Chondrocyte (in vitro differentiated cells): Measurements from ENCODE around the gene EDEM2. TPM values are rescaled to one million over a fixed set of nuclear protein-coding genes. Genes with fewer than 3 reads are reported as not detected.
"Not testable (repeated sequence)": the region's sequence is repeated elsewhere in the genome, so short reads cannot be mapped to it uniquely, and the experiment has no call there.

Experiments
- DNase-seq: peaks from one replicate; pipeline ENCODE4 v3.0.0; 2021; ENCODE audit warnings: mixed read lengths, low spot score
- H3K27ac Mint-ChIP-seq: one replicate; pipeline ENCODE4 v1.8.0; 2021; ENCODE audit warnings: mild to moderate bottlenecking, moderate library complexity, mixed read lengths; ENCODE audit not compliant: unreplicated experiment
- H3K27me3 Mint-ChIP-seq: 2 replicates; pipeline ENCODE4 v1.8.0; 2021; ENCODE audit warnings: low read depth, mixed read lengths
- H3K36me3 Mint-ChIP-seq: 2 replicates; pipeline ENCODE4 v1.8.0; 2021; ENCODE audit warnings: low read depth, mixed read lengths
- H3K4me1 Mint-ChIP-seq: 2 replicates; pipeline ENCODE4 v1.8.0; 2021; ENCODE audit warnings: low read depth, mild to moderate bottlenecking, mixed read lengths
- H3K4me3 Mint-ChIP-seq: one replicate; pipeline ENCODE4 v1.8.0; 2021; ENCODE audit warnings: mild to moderate bottlenecking, moderate library complexity, mixed read lengths; ENCODE audit not compliant: unreplicated experiment
- H3K9me3 Mint-ChIP-seq: 2 replicates; pipeline ENCODE4 v1.8.0; 2021; ENCODE audit warnings: low read depth, mixed read lengths
- total RNA-seq: library from RNA; stranded (reverse); gene quantifications from 3 replicates; pipeline ENCODE4 v1.2.1, GENCODE V29; 2021
- TF ChIP-seq, protein P1 (sequence below): fragments of 200-600 bp; sonication (generic); IDR thresholded peaks from 2 replicates; pipeline ENCODE4 v1.5.0; 2021; ENCODE audit warnings: antibody characterized with exemption, mild to moderate bottlenecking, moderate library complexity

Gene EDEM2
- total RNA-seq, 1 donor from 2014 or later: 25.5 TPM

DNA sequence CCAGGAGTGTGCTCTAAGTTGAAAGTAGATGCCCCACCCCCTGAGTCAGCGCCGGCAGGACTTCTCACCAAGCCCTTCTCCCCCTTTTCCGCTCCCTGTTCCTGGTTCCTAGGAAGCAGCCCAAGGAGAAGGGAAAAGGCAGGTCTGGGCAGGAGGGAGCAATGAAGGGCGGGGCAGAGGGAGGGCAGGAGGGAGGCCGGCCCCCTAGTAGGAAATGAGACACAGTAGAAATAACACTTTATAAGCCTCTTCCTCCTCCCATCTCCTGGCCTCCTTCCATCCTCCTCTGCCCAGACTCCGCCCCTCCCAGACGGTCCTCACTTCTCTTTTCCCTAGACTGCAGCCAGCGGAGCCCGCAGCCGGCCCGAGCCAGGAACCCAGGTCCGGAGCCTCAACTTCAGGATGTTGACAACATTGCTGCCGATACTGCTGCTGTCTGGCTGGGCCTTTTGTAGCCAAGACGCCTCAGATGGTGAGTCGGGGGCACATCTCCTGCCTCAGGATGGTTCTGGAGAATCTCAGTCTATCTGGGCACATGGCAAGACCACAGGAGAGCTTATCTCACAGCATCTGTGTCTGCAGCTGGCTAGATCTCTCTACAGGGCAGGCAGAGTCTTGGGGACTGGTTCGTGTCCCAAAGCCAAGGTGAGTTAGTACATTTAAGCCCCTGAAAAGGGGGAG is 24.8 kb upstream of the EDEM2 start, which contains the start of gene PROCR:
TSS of gene PROCR (plus strand) at position 320 of the 681 bp plus-strand sequence. CDS start at position 403, 83 bp downstream.
- peaks cover 1% of the 10 kb centered on the region for H3K27me3 Mint-ChIP-seq
- H3K36me3 Mint-ChIP-seq: no peaks in the 10 kb centered on the region
- H3K27ac Mint-ChIP-seq: peak within 1 kb of the TSS; percentile 14

DNA sequence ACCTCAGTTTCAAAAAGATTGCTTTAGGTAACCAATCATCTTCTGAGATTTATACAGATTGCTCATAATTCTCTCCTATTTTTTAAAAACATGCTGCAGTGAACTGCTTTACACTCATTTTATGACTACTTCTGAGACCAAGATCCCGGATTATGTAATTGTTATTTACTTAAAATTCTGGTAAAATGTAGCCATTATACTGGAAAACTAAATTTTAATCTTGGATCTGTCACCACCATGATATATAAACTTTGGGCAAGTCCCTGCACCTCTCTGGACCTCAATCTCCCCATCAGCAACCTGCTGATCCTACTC is 24.3 kb upstream of the EDEM2 start:
- Mint-ChIP-seq H3K4me3 (peak overlapping the region; percentile 69), H3K27ac (no peak overlapping the region), H3K27me3 (peaks cover 1% of the 10 kb centered on the region), H3K9me3 (no peaks in the 10 kb centered on the region), H3K36me3 (no peaks in the 10 kb centered on the region), H3K4me1 (peaks cover 12% of the 10 kb centered on the region)
- TF ChIP-seq, protein P1, sequence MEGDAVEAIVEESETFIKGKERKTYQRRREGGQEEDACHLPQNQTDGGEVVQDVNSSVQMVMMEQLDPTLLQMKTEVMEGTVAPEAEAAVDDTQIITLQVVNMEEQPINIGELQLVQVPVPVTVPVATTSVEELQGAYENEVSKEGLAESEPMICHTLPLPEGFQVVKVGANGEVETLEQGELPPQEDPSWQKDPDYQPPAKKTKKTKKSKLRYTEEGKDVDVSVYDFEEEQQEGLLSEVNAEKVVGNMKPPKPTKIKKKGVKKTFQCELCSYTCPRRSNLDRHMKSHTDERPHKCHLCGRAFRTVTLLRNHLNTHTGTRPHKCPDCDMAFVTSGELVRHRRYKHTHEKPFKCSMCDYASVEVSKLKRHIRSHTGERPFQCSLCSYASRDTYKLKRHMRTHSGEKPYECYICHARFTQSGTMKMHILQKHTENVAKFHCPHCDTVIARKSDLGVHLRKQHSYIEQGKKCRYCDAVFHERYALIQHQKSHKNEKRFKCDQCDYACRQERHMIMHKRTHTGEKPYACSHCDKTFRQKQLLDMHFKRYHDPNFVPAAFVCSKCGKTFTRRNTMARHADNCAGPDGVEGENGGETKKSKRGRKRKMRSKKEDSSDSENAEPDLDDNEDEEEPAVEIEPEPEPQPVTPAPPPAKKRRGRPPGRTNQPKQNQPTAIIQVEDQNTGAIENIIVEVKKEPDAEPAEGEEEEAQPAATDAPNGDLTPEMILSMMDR: no peak
- DNase-seq: no peak

More for the DNA sequence above, 24.8 kb upstream of the EDEM2 start, which contains the start of gene PROCR:
- Mint-ChIP-seq H3K4me1 (peaks cover 12% of the 10 kb centered on the region), H3K4me3 (peak within 1 kb of the TSS; percentile 69), H3K9me3 (no peaks in the 10 kb centered on the region)
- DNase-seq: peak; percentile 75
- TF ChIP-seq, protein P1: no peak

DNA sequence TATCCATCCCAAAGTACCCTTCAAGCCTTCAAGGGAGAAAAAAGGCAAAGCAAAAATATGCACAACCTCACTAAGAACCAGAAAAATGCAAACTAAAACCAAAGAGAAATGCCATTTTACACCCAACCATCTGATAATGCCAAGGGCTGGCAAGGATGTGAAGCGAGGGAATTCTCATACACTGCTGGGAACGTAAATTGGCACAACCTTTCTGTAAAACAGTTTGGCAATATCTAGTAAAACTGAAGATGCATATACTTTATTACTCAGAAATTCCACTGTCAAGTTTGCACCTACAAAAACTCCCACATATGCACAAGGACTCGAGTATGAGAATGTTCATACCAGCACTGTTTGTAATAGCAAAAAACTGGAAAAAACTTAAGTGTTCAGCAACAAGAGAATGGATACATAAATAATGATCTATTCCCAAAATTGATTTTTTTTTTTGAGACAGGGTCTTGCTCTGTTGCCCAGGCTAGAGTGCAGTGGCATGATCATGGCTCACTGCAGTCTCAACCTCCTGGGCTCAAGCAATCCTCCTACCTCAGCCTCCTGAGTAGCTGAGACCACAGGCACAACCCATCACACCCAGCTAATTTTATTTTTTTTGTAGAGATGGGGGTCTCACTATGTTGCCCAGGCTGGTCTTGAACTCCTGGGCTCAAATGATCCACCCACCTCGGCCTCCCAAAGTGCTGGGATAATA is 21.7 kb upstream of the EDEM2 start:
- not testable (repeated sequence) for DNase-seq, H3K27me3 Mint-ChIP-seq, H3K36me3 Mint-ChIP-seq, H3K27ac Mint-ChIP-seq, H3K4me3 Mint-ChIP-seq, H3K9me3 Mint-ChIP-seq
- H3K4me1 Mint-ChIP-seq: peaks cover 12% of the 10 kb centered on the region

DNA sequence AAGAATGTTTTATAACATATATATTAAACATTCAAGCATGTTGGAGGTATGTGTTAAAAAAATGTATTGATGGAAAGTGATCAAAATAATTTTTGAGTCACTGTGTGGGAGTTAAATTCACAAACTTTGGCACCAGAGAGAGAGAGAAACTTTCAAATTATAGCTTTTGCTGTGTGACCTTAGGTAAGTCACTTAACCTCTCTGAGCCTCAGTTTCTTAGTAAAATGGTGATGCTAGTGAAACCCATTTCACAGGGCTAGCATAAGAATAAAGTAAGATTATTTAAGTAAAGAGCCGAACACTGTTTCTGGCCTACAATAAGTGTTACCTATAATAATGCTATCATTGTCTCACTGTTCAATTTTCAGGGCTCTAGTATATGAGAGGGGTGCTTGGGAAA is 20.7 kb upstream of the EDEM2 start:
- Mint-ChIP-seq H3K27ac (no peak overlapping the region), H3K4me1 (peaks cover 12% of the 10 kb centered on the region), H3K4me3 (no peak overlapping the region), H3K9me3 (no peaks in the 10 kb centered on the region), H3K36me3 (peaks cover 4% of the 10 kb centered on the region), H3K27me3 (peaks cover 15% of the 10 kb centered on the region)
- no peak for DNase-seq
- TF ChIP-seq, protein P1: no peak

DNA sequence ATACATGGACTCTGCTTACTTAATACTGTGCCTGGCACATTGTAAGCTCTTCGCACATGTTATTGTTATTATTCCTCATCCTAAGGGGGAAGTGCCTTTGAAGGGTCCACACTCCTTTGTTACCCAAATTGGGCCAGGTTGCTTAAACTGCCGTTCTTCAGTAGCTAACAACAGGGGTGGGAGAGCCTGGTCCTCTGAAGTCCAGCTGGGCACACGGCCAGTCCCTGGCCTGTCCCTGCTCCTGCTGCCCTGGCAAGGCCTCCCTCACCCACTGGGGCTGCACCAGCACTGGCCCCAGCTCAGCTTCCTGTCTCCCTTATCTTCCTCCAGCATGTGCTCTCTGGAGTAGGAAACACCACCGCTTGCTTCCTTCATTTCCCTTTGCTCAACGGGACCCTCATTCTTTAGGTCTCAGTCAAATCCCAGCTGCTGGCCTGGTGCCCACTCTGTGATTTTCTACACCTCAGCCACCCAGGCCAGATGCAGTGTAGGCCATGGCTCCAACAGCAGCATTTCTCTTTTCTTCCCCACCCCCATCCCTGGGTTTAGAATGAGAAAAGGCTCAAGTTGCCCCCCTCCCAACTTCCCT is 19.2 kb upstream of the EDEM2 start:
- no peak overlapping the region for H3K27ac Mint-ChIP-seq
- peaks cover 6% of the 10 kb centered on the region for H3K36me3 Mint-ChIP-seq
- H3K27me3 Mint-ChIP-seq: peaks cover 16% of the 10 kb centered on the region
- DNase-seq: peak; percentile 37
- TF ChIP-seq, protein P1: no peak
- no peaks in the 10 kb centered on the region for H3K9me3 Mint-ChIP-seq
- H3K4me3 Mint-ChIP-seq: no peak overlapping the region
- peaks cover under 1% of the 10 kb centered on the region for H3K4me1 Mint-ChIP-seq
